HAP-1 (cell line): ENCODE data around the gene CAST.

ENCODE experiments used
- DNase-seq, 2 experiments: peaks; one replicate each; pipeline ENCODE4 v3.0.0-alpha.2; 2016 to 2020; ENCODE audit warnings: low spot score in 2 of 2
- H3K27me3 ChIP-seq: fragments of 250-450 bp; sonication (Bioruptor Pico); 2 replicates; pipeline ENCODE4 v1.5.1; 2020; ENCODE audit warnings: low read depth, mild to moderate bottlenecking, moderate library complexity
- H3K36me3 ChIP-seq: fragments of 250-450 bp; sonication (Bioruptor Pico); replicated peaks from 2 replicates; pipeline ENCODE4 v1.5.1; 2020; ENCODE audit warnings: mild to moderate bottlenecking
- H3K4me1 ChIP-seq: fragments of 250-450 bp; sonication (Bioruptor Pico); 2 replicates; pipeline ENCODE4 v1.5.1; 2020; ENCODE audit warnings: mild to moderate bottlenecking
- H3K4me3 ChIP-seq: fragments of 250-450 bp; sonication (Bioruptor Pico); 2 replicates; pipeline ENCODE4 v1.5.1; 2020; ENCODE audit warnings: mild to moderate bottlenecking, moderate library complexity
- H3K9me3 ChIP-seq: fragments of 250-450 bp; sonication (Bioruptor Pico); 2 replicates; pipeline ENCODE4 v1.5.1; 2020; ENCODE audit warnings: mild to moderate bottlenecking, moderate library complexity
- in situ Hi-C: fragments of 300-500 bp; cut with MboI; formaldehyde crosslinking; loops from 3 replicates; pipeline ENCODE4 v1.14.3; 2020; ENCODE audit warnings: low sequenced_read_pairs, inconsistent platforms, mixed read lengths

Gene CAST

GRCh38 chr5:96691503-96692303 lies 29.5 kb downstream of the CAST start:
- no peak for DNase-seq
- no peaks in the 10 kb centered on the region for H3K4me1 ChIP-seq
- in situ Hi-C loops: no loop called here
- H3K27me3 ChIP-seq: no peaks in the 10 kb centered on the region
- H3K9me3 ChIP-seq: no peaks in the 10 kb centered on the region
- H3K36me3 ChIP-seq: no peaks in the 10 kb centered on the region
- no peak overlapping the region for H3K4me3 ChIP-seq

DNA sequence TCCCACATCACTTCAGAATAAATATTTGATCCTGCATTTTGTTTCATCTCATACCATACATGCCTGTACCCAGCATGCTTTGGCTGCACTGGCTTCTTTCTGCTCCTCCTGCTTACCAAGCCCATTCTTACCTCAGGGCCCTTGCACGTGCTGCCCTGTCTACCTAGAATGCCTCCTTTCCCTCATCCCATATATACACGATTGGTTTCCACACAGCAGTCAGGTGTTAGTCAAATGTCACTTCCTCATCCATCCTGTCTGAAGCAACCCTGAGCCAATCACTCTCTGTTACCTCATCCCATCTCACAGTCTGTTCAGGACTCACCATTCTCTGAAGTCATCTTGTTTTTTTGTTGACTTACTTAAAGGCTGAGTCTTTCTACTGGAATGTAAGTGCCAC lies 30.3 kb downstream of the CAST start:
- no peaks in the 10 kb centered on the region for H3K9me3 ChIP-seq
- H3K4me3 ChIP-seq: no peak overlapping the region
- no peaks in the 10 kb centered on the region for H3K36me3 ChIP-seq
- no peaks in the 10 kb centered on the region for H3K4me1 ChIP-seq
- in situ Hi-C loops: no loop called here
- DNase-seq: no peak
- H3K27me3 ChIP-seq: no peaks in the 10 kb centered on the region

DNA sequence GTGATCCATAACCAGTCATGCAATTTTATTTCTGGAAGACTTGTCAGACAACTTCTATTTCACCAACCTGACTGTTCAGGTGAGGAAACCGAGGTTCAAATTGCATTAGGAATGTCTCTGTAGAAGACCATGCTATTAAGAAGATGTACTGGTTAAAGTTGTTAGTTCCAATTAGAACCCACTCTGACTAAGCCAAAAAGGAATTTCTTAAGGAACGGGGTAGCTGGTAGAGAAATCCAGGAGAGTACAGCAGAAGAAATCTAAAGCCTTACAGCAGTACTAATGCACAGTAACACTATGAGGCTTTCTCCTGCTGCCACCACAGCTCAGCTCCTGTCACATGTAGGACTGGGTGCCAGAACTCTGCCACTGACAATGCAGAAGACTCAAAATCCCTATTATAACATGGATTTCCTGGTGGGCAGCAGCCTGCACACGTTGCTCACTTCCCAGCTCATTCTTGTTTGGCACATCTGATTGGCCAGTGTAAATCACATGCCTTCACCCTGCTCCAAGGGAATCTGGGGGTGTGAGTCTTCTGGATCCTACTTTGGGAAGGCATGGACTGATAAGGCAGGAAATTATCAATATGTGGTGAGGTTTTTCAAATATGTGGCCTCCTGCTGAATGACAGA lies 37.1 kb downstream of the CAST start:
- H3K36me3 ChIP-seq: peaks cover 5% of the 10 kb centered on the region; the same call in 1 of the 2 replicates
- H3K4me1 ChIP-seq: peaks cover 15% of the 10 kb centered on the region
- H3K27me3 ChIP-seq: no peaks in the 10 kb centered on the region
- in situ Hi-C loops: no loop called here
- H3K4me3 ChIP-seq: no peak overlapping the region
- peak; percentile 20 to 39 for DNase-seq
- H3K9me3 ChIP-seq: no peaks in the 10 kb centered on the region

GRCh38 chr5:96702503-96703383 lies 40.6 kb downstream of the CAST start:
- in situ Hi-C loops: no loop called here
- Histone ChIP-seq H3K4me1 (peaks cover 15% of the 10 kb centered on the region), H3K4me3 (peak overlapping the region; percentile 65), H3K27me3 (no peaks in the 10 kb centered on the region), H3K36me3 (peaks cover 5% of the 10 kb centered on the region; the same call in 1 of the 2 replicates), H3K9me3 (no peaks in the 10 kb centered on the region)
- DNase-seq: peak; percentile 57 to 88

DNA sequence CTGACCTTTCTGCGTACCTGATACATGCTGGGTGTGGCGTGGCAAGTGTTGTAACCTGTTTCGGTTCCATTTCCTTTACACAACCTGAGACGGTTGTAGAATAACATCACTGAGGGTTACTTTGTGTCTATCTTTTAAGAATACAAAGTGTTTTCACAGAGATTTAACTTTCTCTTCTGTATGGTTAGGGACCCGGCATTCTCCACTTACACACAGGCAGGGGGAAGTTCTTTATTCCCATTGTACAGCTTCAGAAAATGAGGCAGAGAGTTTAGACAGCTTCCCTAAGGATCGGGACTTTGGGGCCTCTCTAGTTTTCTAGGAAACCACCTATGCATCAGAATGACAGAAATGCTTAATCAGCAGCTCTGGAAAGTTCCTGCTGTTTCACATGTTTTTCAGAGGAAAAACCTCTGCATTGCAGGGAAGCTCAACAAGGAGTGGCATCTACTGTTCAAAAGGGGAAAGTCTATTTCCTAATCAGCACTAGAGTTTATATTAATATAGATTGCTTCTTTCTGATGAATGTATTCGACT lies 41.3 kb downstream of the CAST start:
- H3K4me3 ChIP-seq: peak overlapping the region; percentile 65
- DNase-seq: no peak
- H3K27me3 ChIP-seq: no peaks in the 10 kb centered on the region
- H3K4me1 ChIP-seq: peaks cover 15% of the 10 kb centered on the region
- no peaks in the 10 kb centered on the region for H3K9me3 ChIP-seq
- in situ Hi-C loops: no loop called here
- no peaks in the 10 kb centered on the region for H3K36me3 ChIP-seq

GRCh38 chr5:96703995-96704394 lies 41.8 kb downstream of the CAST start:
- H3K4me3 ChIP-seq: no peak overlapping the region
- no peaks in the 10 kb centered on the region for H3K36me3 ChIP-seq
- peaks cover 14% of the 10 kb centered on the region for H3K4me1 ChIP-seq
- no peaks in the 10 kb centered on the region for H3K9me3 ChIP-seq
- no peaks in the 10 kb centered on the region for H3K27me3 ChIP-seq
- in situ Hi-C loops: no loop called here
- DNase-seq: no peak

DNA sequence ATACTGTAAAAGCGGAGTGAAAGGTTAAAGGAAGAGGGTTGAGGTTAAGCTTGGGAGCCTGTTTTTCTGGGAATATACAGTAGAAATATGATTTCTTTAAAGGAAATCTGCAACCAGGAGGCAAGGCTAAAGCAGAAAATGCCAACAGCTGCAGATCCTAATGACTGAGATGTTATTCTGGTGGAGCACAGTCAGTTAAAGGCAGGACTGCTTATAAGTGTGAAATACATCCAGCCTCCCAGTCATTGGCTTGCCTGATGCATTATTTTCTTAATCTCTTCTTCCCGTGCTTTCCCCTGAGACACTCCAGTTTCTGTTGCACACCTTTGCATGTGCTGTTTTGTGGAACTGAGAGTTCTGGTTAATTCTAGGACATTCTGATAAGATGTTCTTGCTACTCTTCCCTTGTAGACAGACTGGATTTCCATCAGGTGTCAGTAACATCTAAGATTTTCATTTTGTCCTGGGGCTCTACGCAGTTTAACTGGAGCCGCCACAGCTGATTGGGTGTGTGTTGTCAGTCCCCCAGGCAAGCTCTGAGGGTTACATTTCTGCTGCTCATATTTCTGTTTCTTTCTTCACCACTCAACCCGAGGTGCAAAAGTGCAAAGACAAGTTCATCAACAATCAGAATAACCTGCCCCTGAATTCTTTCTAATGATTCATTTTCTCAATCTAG lies 44.4 kb downstream of the CAST start:
- no peaks in the 10 kb centered on the region for H3K9me3 ChIP-seq
- H3K27me3 ChIP-seq: no peaks in the 10 kb centered on the region
- in situ Hi-C loops: no loop called here
- no peak overlapping the region for H3K4me3 ChIP-seq
- no peak for DNase-seq
- peaks cover 8% of the 10 kb centered on the region for H3K4me1 ChIP-seq
- H3K36me3 ChIP-seq: no peaks in the 10 kb centered on the region

GRCh38 chr5:96708600-96708999 lies 46.4 kb downstream of the CAST start:
- H3K27me3 ChIP-seq: no peaks in the 10 kb centered on the region
- H3K36me3 ChIP-seq: no peaks in the 10 kb centered on the region
- no peaks in the 10 kb centered on the region for H3K9me3 ChIP-seq
- H3K4me3 ChIP-seq: no peak overlapping the region
- peaks cover 8% of the 10 kb centered on the region for H3K4me1 ChIP-seq
- in situ Hi-C loops: no loop called here
- no peak for DNase-seq

GRCh38 chr5:96709152-96709821 lies 47.1 kb downstream of the CAST start:
- peaks cover 10% of the 10 kb centered on the region for H3K4me1 ChIP-seq
- H3K27me3 ChIP-seq: no peaks in the 10 kb centered on the region
- DNase-seq: no peak
- no peaks in the 10 kb centered on the region for H3K9me3 ChIP-seq
- in situ Hi-C loops: no loop called here
- no peak overlapping the region for H3K4me3 ChIP-seq
- H3K36me3 ChIP-seq: no peaks in the 10 kb centered on the region

DNA sequence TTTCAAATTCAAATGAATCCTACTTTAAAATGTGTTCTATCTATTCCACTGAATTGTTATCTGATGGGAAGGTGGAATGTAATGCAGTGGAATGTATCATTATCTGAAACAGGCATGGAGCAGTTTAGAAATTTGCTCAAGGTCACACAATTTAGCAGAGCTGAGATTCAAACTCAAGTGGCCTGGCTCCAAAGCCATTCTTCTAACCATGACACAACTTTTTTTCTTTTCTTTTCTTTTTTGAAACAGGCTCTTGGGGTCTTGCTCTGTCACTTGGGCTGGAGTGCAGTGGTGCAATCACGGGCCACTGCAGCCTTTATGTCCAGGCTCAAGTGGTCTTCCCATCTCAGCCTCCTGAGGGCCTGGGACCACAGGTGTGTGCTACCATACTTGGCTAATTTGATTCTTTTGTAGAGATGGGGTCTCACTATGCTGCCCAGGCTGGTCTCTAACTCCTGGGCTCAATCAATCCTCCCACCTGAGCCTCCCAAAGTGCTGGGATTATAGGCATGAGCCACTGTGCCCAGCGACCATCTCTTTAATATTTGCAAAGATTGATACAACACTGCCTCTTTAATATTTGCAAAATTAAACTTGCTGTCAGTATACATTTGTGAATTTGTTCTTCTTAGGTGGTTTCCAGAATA lies 50.0 kb downstream of the CAST start:
- Histone ChIP-seq H3K9me3 (no peaks in the 10 kb centered on the region), H3K27me3 (no peaks in the 10 kb centered on the region), H3K4me3 (no peak overlapping the region), H3K4me1 (peaks cover 20% of the 10 kb centered on the region), H3K36me3 (no peaks in the 10 kb centered on the region)
- DNase-seq: no peak
- in situ Hi-C loops: no loop called here

DNA sequence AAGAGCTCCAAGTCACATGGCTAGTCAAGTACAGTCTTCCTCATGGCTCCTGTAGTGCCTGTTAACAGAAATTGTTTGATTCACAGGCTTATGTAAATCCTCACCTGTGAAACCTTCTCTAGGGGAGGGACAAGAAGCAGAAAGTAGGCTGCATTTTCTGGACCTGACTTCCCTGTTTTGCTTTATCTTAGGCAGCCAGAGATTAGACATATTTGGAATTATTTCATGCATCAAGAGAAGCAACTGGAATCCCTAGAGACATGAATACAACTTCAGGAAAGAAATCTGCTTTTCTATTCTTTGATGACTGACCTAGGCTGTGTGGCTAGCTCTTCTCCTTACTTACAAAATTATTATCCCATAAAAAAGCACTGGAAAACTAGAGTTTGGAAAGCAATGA lies 52.3 kb downstream of the CAST start:
- DNase-seq: no peak
- no peaks in the 10 kb centered on the region for H3K9me3 ChIP-seq
- H3K36me3 ChIP-seq: no peaks in the 10 kb centered on the region
- peaks cover 20% of the 10 kb centered on the region for H3K4me1 ChIP-seq
- in situ Hi-C loops: no loop called here
- no peak overlapping the region for H3K4me3 ChIP-seq
- H3K27me3 ChIP-seq: no peaks in the 10 kb centered on the region

DNA sequence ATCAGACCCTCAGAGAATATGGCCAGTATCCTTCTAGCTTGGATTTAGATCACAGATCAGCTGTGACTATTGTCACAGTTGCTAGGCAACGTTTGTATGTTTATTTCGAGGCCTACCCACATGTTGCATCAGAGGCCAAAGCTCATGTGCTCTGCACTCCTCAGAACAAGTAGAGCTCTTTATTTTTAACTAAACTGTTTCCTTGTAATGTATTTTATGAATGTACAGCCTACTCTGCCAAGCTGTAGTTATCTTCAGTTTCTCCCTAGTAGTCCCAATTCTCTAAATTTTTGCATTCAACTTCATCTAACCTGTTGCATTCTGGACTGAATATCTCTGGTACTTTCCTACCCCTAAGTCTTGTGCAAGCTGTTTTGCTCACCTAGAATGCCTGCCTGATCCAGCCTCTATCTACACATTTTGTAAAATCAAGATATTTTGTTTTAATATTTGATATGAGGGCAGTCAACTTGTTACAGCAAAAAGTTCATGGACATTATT lies 52.8 kb downstream of the CAST start:
- H3K9me3 ChIP-seq: no peaks in the 10 kb centered on the region
- in situ Hi-C loops: no loop called here
- H3K4me3 ChIP-seq: no peak overlapping the region
- peaks cover 20% of the 10 kb centered on the region for H3K4me1 ChIP-seq
- DNase-seq: peak; percentile 19 to 39
- no peaks in the 10 kb centered on the region for H3K27me3 ChIP-seq
- no peaks in the 10 kb centered on the region for H3K36me3 ChIP-seq
